CD4-positive, alpha-beta T cell (primary cell): ENCODE measurements around the gene CACNA2D3. TPM values are rescaled to one million over a fixed set of nuclear protein-coding genes. Genes with fewer than 3 reads are reported as not detected.

Experiments used
- ATAC-seq: fragments of 200-7000 bp; cut with Tn5 transposase; one replicate; pipeline ENCODE4 v1.10.0; 2022; ENCODE audit warnings: mild to moderate bottlenecking; ENCODE audit not compliant: poor library complexity
- CTCF ChIA-PET: fragments of 350-600 bp; sonication (Branson Sonifier 250); formaldehyde crosslinking; loops from one replicate; lab custom pipeline; 2021; ENCODE audit warnings: antibody characterized with exemption, inconsistent platforms; lab: Charles Lee
- POLR2A ChIA-PET: fragments of 350-600 bp; sonication (Branson Sonifier 250); formaldehyde crosslinking; loops from one replicate; lab custom pipeline; 2021; ENCODE audit warnings: antibody characterized with exemption, inconsistent platforms; lab: Charles Lee
- DNase-seq, 14 experiments: peaks; one replicate each; pipeline ENCODE4 v3.0.0-alpha.2; 2013 to 2020; ENCODE audit warnings: mixed read lengths in 2 of 14
- H3K27ac ChIP-seq, 2 donors: one replicate each; pipeline versions ENCODE4 v1.5.1 to v1.7.0; 2013; ENCODE audit warnings: low read length in 2 of 2, low read depth in 1 of 2, mild to moderate bottlenecking in 1 of 2
- H3K27me3 ChIP-seq, 2 experiments: 1 replicate in 1 of 2; 2 replicates in 1 of 2; pipeline versions ENCODE4 v1.6.1 to v1.7.0; 2013; ENCODE audit warnings: low read length in 2 of 2, control low read depth in 1 of 2, mild to moderate bottlenecking in 1 of 2, moderate library complexity in 1 of 2; ENCODE audit not compliant: insufficient read depth in 2 of 2, control insufficient read depth in 1 of 2
- H3K36me3 ChIP-seq: one replicate; pipeline ENCODE4 v1.6.1; 2013; ENCODE audit warnings: low read length, control low read depth; ENCODE audit not compliant: insufficient read depth
- H3K4me1 ChIP-seq: one replicate; pipeline ENCODE4 v1.6.1; 2013; ENCODE audit warnings: low read length, control low read depth; ENCODE audit not compliant: insufficient read depth
- H3K4me3 ChIP-seq: one replicate; pipeline ENCODE4 v1.5.1; 2013; ENCODE audit warnings: mild to moderate bottlenecking, low read length, moderate library complexity
- H3K9me3 ChIP-seq, 2 experiments: 1 replicate in 1 of 2; 2 replicates in 1 of 2; pipeline versions ENCODE4 v1.6.1 to v1.7.0; 2013; ENCODE audit warnings: low read length in 2 of 2, mild to moderate bottlenecking in 2 of 2, control low read depth in 1 of 2, moderate library complexity in 1 of 2; ENCODE audit not compliant: control insufficient read depth in 1 of 2, insufficient read depth in 1 of 2
- H3K27ac Mint-ChIP-seq: one replicate; pipeline ENCODE4 v1.8.0; 2020; ENCODE audit warnings: mixed read lengths
- H3K27me3 Mint-ChIP-seq: one replicate; pipeline ENCODE4 v1.8.0; 2021; ENCODE audit warnings: mixed read lengths
- H3K36me3 Mint-ChIP-seq: one replicate; pipeline ENCODE4 v1.8.0; 2021; ENCODE audit warnings: low read depth, mixed read lengths
- H3K4me1 Mint-ChIP-seq: one replicate; pipeline ENCODE4 v1.8.0; 2021; ENCODE audit warnings: low read depth, mixed read lengths
- H3K4me3 Mint-ChIP-seq: one replicate; pipeline ENCODE4 v1.8.0; 2020; ENCODE audit warnings: mild to moderate bottlenecking, mixed read lengths
- H3K9me3 Mint-ChIP-seq: one replicate; pipeline ENCODE4 v1.8.0; 2020; ENCODE audit warnings: mixed read lengths
- intact Hi-C, 2 experiments: fragments of 100-400 bp; cut with DNase I in 1 of 2; cut with micrococcal nuclease in 1 of 2; formaldehyde crosslinking; loops; one replicate each; pipeline versions ENCODE4 v1.15.1 to v1.9.0; 2023 to 2025; cut with DNase I, micrococcal nuclease
- total RNA-seq, 174 experiments: library from RNA in 2 of 174; stranded (reverse) in 2 of 174; gene quantifications; one replicate each; pipeline ENCODE4 v1.2.3 and lab custom pipeline; 2021 to 2026
- TF ChIP-seq, protein P1 (sequence below): fragments of 200-600 bp; IDR thresholded peaks from one replicate; pipeline ENCODE4 v1.8.0; 2022; ENCODE audit warnings: antibody characterized with exemption, mild to moderate bottlenecking

Gene CACNA2D3
- total RNA-seq, 2 experiments from 2014 or later, result 0.08 TPM; not detected in 1

GRCh38 chr3:54759166-54759565, 636.8 kb downstream of the CACNA2D3 start:
- H3K9me3 Mint-ChIP-seq, result peaks cover 5% of the 10 kb centered on the region
- Histone ChIP-seq H3K36me3 (no peaks in the 10 kb centered on the region), H3K4me1 (no peaks in the 10 kb centered on the region), H3K27me3 (no peaks in the 10 kb centered on the region), H3K27ac (no peak overlapping the region), H3K9me3 (peaks cover 0 to 3% of the 10 kb centered on the region in 2 experiments), H3K4me3 (no peak overlapping the region)
- H3K4me1 Mint-ChIP-seq, result no peaks in the 10 kb centered on the region
- H3K4me3 Mint-ChIP-seq, result no peak overlapping the region
- H3K36me3 Mint-ChIP-seq, result no peaks in the 10 kb centered on the region
- H3K27me3 Mint-ChIP-seq, result no peaks in the 10 kb centered on the region
- ChIA-PET POLR2A (no interaction called here), CTCF (interaction anchor here (0.6 kb wide), 1 partner anchor 667 kb away, joined by 3 read pairs; no protein-coding TSS in a partner anchor)
- ATAC-seq (no peak), DNase-seq (no peak)
- H3K27ac Mint-ChIP-seq, result no peak overlapping the region
- intact Hi-C loops, result no loop called here
- TF ChIP-seq, protein P1, sequence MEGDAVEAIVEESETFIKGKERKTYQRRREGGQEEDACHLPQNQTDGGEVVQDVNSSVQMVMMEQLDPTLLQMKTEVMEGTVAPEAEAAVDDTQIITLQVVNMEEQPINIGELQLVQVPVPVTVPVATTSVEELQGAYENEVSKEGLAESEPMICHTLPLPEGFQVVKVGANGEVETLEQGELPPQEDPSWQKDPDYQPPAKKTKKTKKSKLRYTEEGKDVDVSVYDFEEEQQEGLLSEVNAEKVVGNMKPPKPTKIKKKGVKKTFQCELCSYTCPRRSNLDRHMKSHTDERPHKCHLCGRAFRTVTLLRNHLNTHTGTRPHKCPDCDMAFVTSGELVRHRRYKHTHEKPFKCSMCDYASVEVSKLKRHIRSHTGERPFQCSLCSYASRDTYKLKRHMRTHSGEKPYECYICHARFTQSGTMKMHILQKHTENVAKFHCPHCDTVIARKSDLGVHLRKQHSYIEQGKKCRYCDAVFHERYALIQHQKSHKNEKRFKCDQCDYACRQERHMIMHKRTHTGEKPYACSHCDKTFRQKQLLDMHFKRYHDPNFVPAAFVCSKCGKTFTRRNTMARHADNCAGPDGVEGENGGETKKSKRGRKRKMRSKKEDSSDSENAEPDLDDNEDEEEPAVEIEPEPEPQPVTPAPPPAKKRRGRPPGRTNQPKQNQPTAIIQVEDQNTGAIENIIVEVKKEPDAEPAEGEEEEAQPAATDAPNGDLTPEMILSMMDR, result no peak

- CTCF ChIA-PET, result no interaction called here
- H3K36me3 Mint-ChIP-seq, result no peaks in the 10 kb centered on the region
- no peak for ATAC-seq
- H3K27ac Mint-ChIP-seq, result no peak overlapping the region
- Histone ChIP-seq H3K36me3 (no peaks in the 10 kb centered on the region), H3K4me1 (no peaks in the 10 kb centered on the region), H3K27ac (no peak overlapping the region), H3K4me3 (no peak overlapping the region), H3K9me3 (peaks cover 0 to 3% of the 10 kb centered on the region in 2 experiments), H3K27me3 (no peaks in the 10 kb centered on the region)
- intact Hi-C loops, result no loop called here
- H3K4me1 Mint-ChIP-seq, result no peaks in the 10 kb centered on the region
- no peaks in the 10 kb centered on the region for H3K27me3 Mint-ChIP-seq
- POLR2A ChIA-PET, result no interaction called here
- H3K4me3 Mint-ChIP-seq, result no peak overlapping the region
- H3K9me3 Mint-ChIP-seq, result peaks cover 5% of the 10 kb centered on the region
- DNase-seq, result no peak
- TF ChIP-seq, protein P1, result no peak
Measured at GRCh38 chr3:54760201-54760600, 637.8 kb downstream of the CACNA2D3 start.

- Mint-ChIP-seq H3K4me1 (no peaks in the 10 kb centered on the region), H3K27ac (no peak overlapping the region), H3K27me3 (no peaks in the 10 kb centered on the region), H3K36me3 (no peaks in the 10 kb centered on the region), H3K9me3 (peaks cover 3% of the 10 kb centered on the region), H3K4me3 (no peak overlapping the region)
- no peaks in the 10 kb centered on the region for H3K27me3 ChIP-seq
- POLR2A ChIA-PET, result no interaction called here
- ATAC-seq (no peak), DNase-seq (no peak)
- H3K36me3 ChIP-seq, result no peaks in the 10 kb centered on the region
- H3K27ac ChIP-seq, result no peak overlapping the region
- peaks cover 0 to 3% of the 10 kb centered on the region in 2 experiments for H3K9me3 ChIP-seq
- CTCF ChIA-PET, result no interaction called here
- intact Hi-C loops, result no loop called here
- H3K4me1 ChIP-seq, result no peaks in the 10 kb centered on the region
- TF ChIP-seq, protein P1, result no peak
- no peak overlapping the region for H3K4me3 ChIP-seq
Measured at GRCh38 chr3:54761637-54762036, 639.3 kb downstream of the CACNA2D3 start.
